IPS-11a (cell line): ENCODE results near the gene CREB3.

ENCODE experiments used
- H3K4me3 ChIP-seq: one replicate; pipeline ENCODE4 v1.5.1; 2013; ENCODE audit warnings: low read depth, low read length, control low read depth

The CREB3 gene

GRCh38 chr9:35700942-35701341 lies 31.5 kb upstream of the CREB3 start:
- H3K4me3 ChIP-seq: no peak overlapping the region

GRCh38 chr9:35702696-35703095 lies 29.8 kb upstream of the CREB3 start:
- H3K4me3 ChIP-seq: no peak overlapping the region

- no peak overlapping the region for H3K4me3 ChIP-seq
Observed at GRCh38 chr9:35703906-35704672, 28.4 kb upstream of the CREB3 start.

- no peak overlapping the region for H3K4me3 ChIP-seq
Observed at GRCh38 chr9:35705372-35705771, 27.1 kb upstream of the CREB3 start.

GRCh38 chr9:35705836-35706430 lies 26.5 kb upstream of the CREB3 start:
- H3K4me3 ChIP-seq: no peak overlapping the region

- H3K4me3 ChIP-seq: no peak overlapping the region
Observed at GRCh38 chr9:35706951-35707350, 25.5 kb upstream of the CREB3 start.

- H3K4me3 ChIP-seq: no peak overlapping the region
Observed at GRCh38 chr9:35708146-35708545, 24.3 kb upstream of the CREB3 start.

GRCh38 chr9:35710818-35711500 lies 21.5 kb upstream of the CREB3 start:
- no peak overlapping the region for H3K4me3 ChIP-seq

- H3K4me3 ChIP-seq: no peak overlapping the region
Observed at GRCh38 chr9:35711501-35712428, 20.7 kb upstream of the CREB3 start.

- H3K4me3 ChIP-seq: no peak overlapping the region
Observed at GRCh38 chr9:35712762-35713400, 19.6 kb upstream of the CREB3 start.

GRCh38 chr9:35713578-35713977 lies 18.9 kb upstream of the CREB3 start:
- no peak overlapping the region for H3K4me3 ChIP-seq

- H3K4me3 ChIP-seq: no peak overlapping the region
Observed at GRCh38 chr9:35714123-35714522, 18.3 kb upstream of the CREB3 start.

GRCh38 chr9:35714579-35715252 lies 17.8 kb upstream of the CREB3 start:
- no peak overlapping the region for H3K4me3 ChIP-seq

GRCh38 chr9:35716230-35716629 lies 16.2 kb upstream of the CREB3 start:
- H3K4me3 ChIP-seq: no peak overlapping the region

- no peak overlapping the region for H3K4me3 ChIP-seq
Observed at GRCh38 chr9:35717132-35717870, 15.2 kb upstream of the CREB3 start.

- no peak overlapping the region for H3K4me3 ChIP-seq
Observed at GRCh38 chr9:35718721-35719511, 13.6 kb upstream of the CREB3 start.

GRCh38 chr9:35719546-35719945 lies 12.9 kb upstream of the CREB3 start:
- no peak overlapping the region for H3K4me3 ChIP-seq

GRCh38 chr9:35723426-35723825 lies 9.0 kb upstream of the CREB3 start:
- H3K4me3 ChIP-seq: no peak overlapping the region

- no peak overlapping the region for H3K4me3 ChIP-seq
Observed at GRCh38 chr9:35723908-35724307, 8.6 kb upstream of the CREB3 start.
